ENCODE results near the gene ZC3H7B. TPM values are rescaled to one million over a fixed set of nuclear protein-coding genes. Genes with fewer than 3 reads are reported as not detected.

ZC3H7B gene
- polyA plus RNA-seq, 1 experiment: 59.4 TPM

GRCh38 chr22:41285820-41286638 lies 15.3 kb upstream of the ZC3H7B start, which contains the start of gene RANGAP1:
Gene RANGAP1 (minus strand): TSS chr22:41286187. CDS start chr22:41281044, 5,143 bp downstream.
- ChIA-PET POLR2A (no interaction called here), CTCF (interaction anchor here (1.0 to 1.1 kb wide), 2 partner anchors 15 to 69 kb away, joined by 3 to 4 read pairs; partner anchors contain the start of gene ZC3H7B)
- 0 out of 2 replicates have a peak, but pooled peaks have one; percentile 31 for TF ChIP-seq CTCF (IDR thresholded peaks at IDR 0.05; ENCODE audit: insufficient read depth, low read depth, low read length)
- Histone ChIP-seq H3K4me3 (ENCODE audit: low read depth, low read length) (peak within 1 kb of the TSS; percentile 89), H3K27me3 (ENCODE audit: control insufficient read depth, insufficient read depth, low read length) (no peaks in the 10 kb centered on the region), H3K36me3 (ENCODE audit: control insufficient read depth, insufficient read depth, low read length) (peaks cover 7% of the 10 kb centered on the region)
- peak; percentile 93 for DNase-seq (ENCODE audit: low read depth)

- Histone ChIP-seq H3K4me3 (ENCODE audit: low read depth, low read length) (peak overlapping the region; percentile 44), H3K36me3 (ENCODE audit: control insufficient read depth, insufficient read depth, low read length) (peaks cover 7% of the 10 kb centered on the region), H3K27me3 (ENCODE audit: control insufficient read depth, insufficient read depth, low read length) (no peaks in the 10 kb centered on the region)
- DNase-seq (ENCODE audit: low read depth): no peak
- POLR2A ChIA-PET: interaction anchor here (0.5 kb wide), 1 partner anchor 334 kb away, joined by 4 read pairs; no protein-coding TSS in a partner anchor
- no peak for TF ChIP-seq CTCF (IDR thresholded peaks at IDR 0.05; ENCODE audit: insufficient read depth, low read depth, low read length)
- CTCF ChIA-PET: interaction anchor here (1.1 kb wide), 1 partner anchor 68 kb away, joined by 3 read pairs; no protein-coding TSS in a partner anchor
Measured at GRCh38 chr22:41286639-41287091, 14.7 kb upstream of the ZC3H7B start.

- no peak overlapping the region for H3K4me3 ChIP-seq (ENCODE audit: low read depth, low read length)
- no peak for TF ChIP-seq CTCF (IDR thresholded peaks at IDR 0.05; ENCODE audit: insufficient read depth, low read depth, low read length)
- DNase-seq (ENCODE audit: low read depth): no peak
- H3K27me3 ChIP-seq (ENCODE audit: control insufficient read depth, insufficient read depth, low read length): no peaks in the 10 kb centered on the region
- ChIA-PET CTCF (no interaction called here), POLR2A (interaction anchor here (0.7 kb wide), 1 partner anchor 334 kb away, joined by 5 read pairs; no protein-coding TSS in a partner anchor)
- H3K36me3 ChIP-seq (ENCODE audit: control insufficient read depth, insufficient read depth, low read length): peaks cover 5% of the 10 kb centered on the region
Measured at GRCh38 chr22:41288245-41288946, 12.9 kb upstream of the ZC3H7B start.

- Histone ChIP-seq H3K4me3 (ENCODE audit: low read depth, low read length) (no peak overlapping the region), H3K36me3 (ENCODE audit: control insufficient read depth, insufficient read depth, low read length) (peaks cover 2% of the 10 kb centered on the region), H3K27me3 (ENCODE audit: control insufficient read depth, insufficient read depth, low read length) (no peaks in the 10 kb centered on the region)
- DNase-seq (ENCODE audit: low read depth): no peak
- no peak for TF ChIP-seq CTCF (IDR thresholded peaks at IDR 0.05; ENCODE audit: insufficient read depth, low read depth, low read length)
- ChIA-PET POLR2A (no interaction called here), CTCF (no interaction called here)
Measured at GRCh38 chr22:41289671-41290070, 11.7 kb upstream of the ZC3H7B start.
